Urinary bladder (tissue), 2 donors: ENCODE data around the gene PRPS1L1. TPM values are rescaled to one million over a fixed set of nuclear protein-coding genes. Genes with fewer than 3 reads are reported as not detected.

Experiments used
- polyA plus RNA-seq: library from polyadenylated mRNA; stranded (reverse); fragments of 200-250 nt; gene quantifications from one replicate; pipeline ENCODE4 v1.2.3, GENCODE V29; 2013
- total RNA-seq: library from RNA; depleted of rRNA; stranded (reverse); fragments of >200 nt; gene quantifications from one replicate; pipeline ENCODE4 v1.2.3, GENCODE V29; 2014
- donor health status: healthy.

Gene PRPS1L1
- total and polyA plus RNA-seq, 2 donors: not detected

Other genes with a start within 250 kb of the PRPS1L1 start
- 114 TPM for gene SNX13, start 87.4 kb downstream of the PRPS1L1 start, total RNA-seq
- 16.8 TPM for gene SNX13, start 87.4 kb downstream of the PRPS1L1 start, polyA plus RNA-seq